Vagina (tissue), 2 donors: Measurements from ENCODE around the gene LRP2BP. TPM values are rescaled to one million over a fixed set of nuclear protein-coding genes. Genes with fewer than 3 reads are reported as not detected.
"Not testable (repeated sequence)": the region's sequence is repeated elsewhere in the genome, so short reads cannot be mapped to it uniquely, and the experiment has no call there.

Experiments
- DNase-seq, 2 donors: peaks; one replicate each; pipeline ENCODE4 v3.0.0-alpha.2; 2017; ENCODE audit errors: extremely low spot score in 2 of 2
- H3K27ac ChIP-seq: fragments of 200-600 bp; sonication (generic); one replicate; pipeline ENCODE4 v1.5.1; 2019
- H3K27me3 ChIP-seq: fragments of 200-600 bp; sonication (generic); one replicate; pipeline ENCODE4 v1.5.1; 2019
- H3K36me3 ChIP-seq, 2 donors: fragments of 200-600 bp; sonication (generic); one replicate each; pipeline ENCODE4 v1.5.1; 2017 to 2019
- H3K4me1 ChIP-seq: fragments of 200-600 bp; sonication (generic); one replicate; pipeline ENCODE4 v1.5.1; 2019
- H3K4me3 ChIP-seq, 2 donors: fragments of 200-600 bp; sonication (generic); 1 replicate in 1 of 2; 2 replicates in 1 of 2; pipeline ENCODE4 v1.5.1; 2016 to 2019
- H3K9me3 ChIP-seq: fragments of 200-600 bp; sonication (generic); one replicate; pipeline ENCODE4 v1.5.1; 2019
- POLR2A ChIP-seq, 2 donors: fragments of 450-650 bp; IDR thresholded peaks; one replicate each; pipeline ENCODE4 v1.6.1; 2017; ENCODE audit warnings: antibody characterized with exemption in 2 of 2, mild to moderate bottlenecking in 2 of 2, moderate library complexity in 2 of 2
- POLR2AphosphoS5 ChIP-seq, 2 donors: sonication (generic); formaldehyde crosslinking; IDR thresholded peaks; one replicate each; pipeline ENCODE4 v1.9.0; 2017; ENCODE audit warnings: antibody characterized with exemption in 2 of 2, mild to moderate bottlenecking in 2 of 2, low read depth in 1 of 2; ENCODE audit not compliant: insufficient read depth in 1 of 2
- intact Hi-C: fragments of 100-400 bp; cut with DNase I; formaldehyde crosslinking; loops from one replicate; pipeline ENCODE4 v1.15.1; 2023
- total RNA-seq: library from RNA; depleted of rRNA; stranded (reverse); fragments of >200 nt; gene quantifications from one replicate; pipeline ENCODE4 v1.2.3, GENCODE V29; 2016
- TF ChIP-seq, protein P1 (sequence below), 3 experiments: fragments of 450-650 bp in 2 of 3; fragments of 200-600 bp in 1 of 3; sonication (generic) in 1 of 3; IDR thresholded peaks; one replicate each; pipeline ENCODE4 v1.5.1; 2017 to 2019; ENCODE audit warnings: antibody characterized with exemption in 3 of 3, mild to moderate bottlenecking in 2 of 3, moderate library complexity in 2 of 3

LRP2BP gene
- total RNA-seq, 1 donor from 2014 or later = 0.49 TPM

DNA sequence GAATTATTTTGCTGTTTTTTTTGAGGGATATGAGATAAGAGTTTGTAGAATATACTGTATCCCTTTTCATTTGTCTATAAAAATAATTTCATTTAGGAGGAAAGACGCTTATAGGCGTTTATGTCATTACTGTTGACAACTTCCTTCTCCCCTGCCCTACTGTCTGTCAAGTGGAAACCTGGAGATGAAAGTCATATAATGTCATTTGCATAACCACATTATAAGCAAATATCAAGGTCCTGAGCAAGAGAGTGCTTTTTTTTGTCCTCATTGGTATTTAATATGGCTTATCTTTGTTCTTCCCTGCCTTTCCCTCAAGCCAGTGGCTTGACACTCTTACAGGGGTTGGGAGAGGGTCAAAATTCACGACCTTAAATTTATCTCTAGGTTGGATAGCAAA is 55.8 kb downstream of the LRP2BP start:
- intact Hi-C loops = no loop called here
- TF ChIP-seq POLR2A (IDR thresholded peaks at IDR 0.05) (no peak), POLR2AphosphoS5 (IDR thresholded peaks at IDR 0.05; ENCODE audit: insufficient read depth in 1 of 2, low read depth in 1 of 2) (no peak)
- TF ChIP-seq, protein P1, sequence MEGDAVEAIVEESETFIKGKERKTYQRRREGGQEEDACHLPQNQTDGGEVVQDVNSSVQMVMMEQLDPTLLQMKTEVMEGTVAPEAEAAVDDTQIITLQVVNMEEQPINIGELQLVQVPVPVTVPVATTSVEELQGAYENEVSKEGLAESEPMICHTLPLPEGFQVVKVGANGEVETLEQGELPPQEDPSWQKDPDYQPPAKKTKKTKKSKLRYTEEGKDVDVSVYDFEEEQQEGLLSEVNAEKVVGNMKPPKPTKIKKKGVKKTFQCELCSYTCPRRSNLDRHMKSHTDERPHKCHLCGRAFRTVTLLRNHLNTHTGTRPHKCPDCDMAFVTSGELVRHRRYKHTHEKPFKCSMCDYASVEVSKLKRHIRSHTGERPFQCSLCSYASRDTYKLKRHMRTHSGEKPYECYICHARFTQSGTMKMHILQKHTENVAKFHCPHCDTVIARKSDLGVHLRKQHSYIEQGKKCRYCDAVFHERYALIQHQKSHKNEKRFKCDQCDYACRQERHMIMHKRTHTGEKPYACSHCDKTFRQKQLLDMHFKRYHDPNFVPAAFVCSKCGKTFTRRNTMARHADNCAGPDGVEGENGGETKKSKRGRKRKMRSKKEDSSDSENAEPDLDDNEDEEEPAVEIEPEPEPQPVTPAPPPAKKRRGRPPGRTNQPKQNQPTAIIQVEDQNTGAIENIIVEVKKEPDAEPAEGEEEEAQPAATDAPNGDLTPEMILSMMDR (IDR thresholded peaks at IDR 0.05) = no peak

DNA sequence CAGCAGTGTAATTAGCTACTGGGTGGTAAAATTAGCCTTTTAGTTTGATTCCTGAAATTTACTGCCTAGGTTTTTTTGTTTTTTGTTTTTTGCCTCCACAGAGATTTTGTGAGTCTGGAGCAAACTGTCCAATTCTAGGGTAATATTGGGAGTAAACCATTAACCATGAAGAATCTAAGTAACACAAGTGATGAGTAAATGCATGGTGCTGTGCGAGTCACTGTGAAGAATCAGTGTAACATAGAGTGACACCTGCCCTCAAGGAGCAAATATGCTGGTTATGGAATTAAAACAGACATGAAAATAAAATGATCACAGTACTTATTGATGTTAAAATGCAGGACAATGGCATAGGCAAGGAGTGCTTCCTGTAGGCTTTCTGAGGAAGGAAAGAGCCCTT is 60.1 kb downstream of the LRP2BP start:
- Histone ChIP-seq H3K27ac (no peak overlapping the region), H3K27me3 (no peaks in the 10 kb centered on the region), H3K9me3 (no peaks in the 10 kb centered on the region), H3K36me3 (peaks cover 0 to 6% of the 10 kb centered on the region in 2 donors), H3K4me3 (no peak overlapping the region), H3K4me1 (no peaks in the 10 kb centered on the region)
- TF ChIP-seq, protein P1 (IDR thresholded peaks at IDR 0.05) = no peak
- intact Hi-C loops = no loop called here
- no peak for DNase-seq

More for the DNA sequence above, 55.8 kb downstream of the LRP2BP start:
- Histone ChIP-seq H3K36me3 (peaks cover 0 to 6% of the 10 kb centered on the region in 2 donors), H3K4me1 (no peaks in the 10 kb centered on the region), H3K9me3 (no peaks in the 10 kb centered on the region), H3K4me3 (no peak overlapping the region), H3K27ac (no peak overlapping the region), H3K27me3 (no peaks in the 10 kb centered on the region)
- DNase-seq = no peak

DNA sequence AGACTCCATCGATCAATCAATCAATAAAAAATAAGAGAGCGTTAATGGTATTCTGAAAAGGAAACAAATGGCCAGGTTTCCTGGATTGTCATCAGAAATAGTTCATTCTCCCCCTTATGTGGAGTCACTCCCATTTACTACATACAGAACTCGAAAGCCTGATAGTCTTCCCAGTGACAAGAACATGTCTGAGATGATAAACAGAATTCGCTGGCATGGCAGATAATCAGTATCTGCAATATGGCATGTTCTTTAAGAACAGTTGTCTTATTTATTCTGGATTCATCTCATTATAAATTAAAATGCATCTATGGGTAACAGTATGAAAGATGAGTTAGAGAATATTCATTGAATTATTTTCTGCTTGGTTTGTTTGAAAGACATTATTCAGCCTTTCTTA is 61.4 kb downstream of the LRP2BP start:
- DNase-seq = no peak
- H3K4me3 ChIP-seq = no peak overlapping the region
- intact Hi-C loops = no loop called here

DNA sequence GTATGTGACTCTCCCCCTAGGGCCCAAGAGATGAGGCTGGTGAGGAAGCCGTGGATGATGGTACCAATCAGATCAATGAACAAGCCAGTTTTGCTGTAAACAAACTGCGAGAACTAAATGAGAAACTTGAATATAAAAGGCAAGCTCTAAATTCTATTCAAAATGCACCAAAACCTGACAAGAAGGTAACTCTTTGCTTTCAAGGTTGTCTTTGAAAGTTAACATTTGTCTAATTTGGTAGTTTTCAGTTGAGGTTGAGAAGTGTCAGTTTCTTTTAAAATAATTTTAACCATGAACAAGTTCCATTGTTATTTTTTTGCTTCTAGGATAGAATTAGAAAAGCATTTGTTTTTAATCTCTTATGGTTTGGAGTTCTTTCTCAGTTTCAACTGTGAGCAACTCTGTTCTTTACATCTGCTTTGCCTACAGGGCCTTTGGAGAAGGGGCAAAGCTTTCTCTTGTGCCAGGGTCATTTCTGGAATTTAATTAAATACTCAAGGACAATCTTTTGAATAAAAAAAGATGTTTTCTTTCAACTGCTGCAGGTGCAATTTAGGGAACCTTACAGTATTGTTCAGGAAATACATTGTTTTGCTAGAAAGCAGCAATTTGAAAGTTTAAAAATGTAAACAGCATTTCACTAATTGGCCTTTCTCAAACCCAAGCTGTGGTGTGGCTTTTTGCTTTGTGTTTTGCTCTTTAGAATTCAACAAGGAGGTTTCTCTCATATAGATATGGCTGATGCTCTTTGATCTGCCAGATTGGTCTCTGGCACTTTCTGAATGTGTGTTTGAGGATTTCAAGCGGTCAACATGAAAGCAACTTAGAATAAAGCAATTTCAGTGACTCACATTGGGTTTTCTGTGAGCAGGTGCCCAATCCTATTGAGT is 62.9 kb downstream of the LRP2BP start:
- no peak for DNase-seq
- no peaks in the 10 kb centered on the region for H3K9me3 ChIP-seq
- TF ChIP-seq, protein P1 (IDR thresholded peaks at IDR 0.05) = no peak
- TF ChIP-seq POLR2A (IDR thresholded peaks at IDR 0.05) (no peak), POLR2AphosphoS5 (IDR thresholded peaks at IDR 0.05; ENCODE audit: insufficient read depth in 1 of 2, low read depth in 1 of 2) (no peak)
- no peaks in the 10 kb centered on the region for H3K36me3 ChIP-seq
- intact Hi-C loops = no loop called here
- H3K4me3 ChIP-seq = no peak overlapping the region
- H3K4me1 ChIP-seq = no peaks in the 10 kb centered on the region
- no peak overlapping the region for H3K27ac ChIP-seq
- H3K27me3 ChIP-seq = no peaks in the 10 kb centered on the region

More for the DNA sequence above, 61.4 kb downstream of the LRP2BP start:
- TF ChIP-seq POLR2AphosphoS5 (IDR thresholded peaks at IDR 0.05; ENCODE audit: insufficient read depth in 1 of 2, low read depth in 1 of 2) = no peak
- TF ChIP-seq, protein P1 (IDR thresholded peaks at IDR 0.05) = no peak
- H3K4me1 ChIP-seq = no peaks in the 10 kb centered on the region
- H3K27me3 ChIP-seq = no peaks in the 10 kb centered on the region
- no peaks in the 10 kb centered on the region for H3K9me3 ChIP-seq
- no peak overlapping the region for H3K27ac ChIP-seq
- H3K36me3 ChIP-seq = peaks cover 0 to 6% of the 10 kb centered on the region in 2 donors

DNA sequence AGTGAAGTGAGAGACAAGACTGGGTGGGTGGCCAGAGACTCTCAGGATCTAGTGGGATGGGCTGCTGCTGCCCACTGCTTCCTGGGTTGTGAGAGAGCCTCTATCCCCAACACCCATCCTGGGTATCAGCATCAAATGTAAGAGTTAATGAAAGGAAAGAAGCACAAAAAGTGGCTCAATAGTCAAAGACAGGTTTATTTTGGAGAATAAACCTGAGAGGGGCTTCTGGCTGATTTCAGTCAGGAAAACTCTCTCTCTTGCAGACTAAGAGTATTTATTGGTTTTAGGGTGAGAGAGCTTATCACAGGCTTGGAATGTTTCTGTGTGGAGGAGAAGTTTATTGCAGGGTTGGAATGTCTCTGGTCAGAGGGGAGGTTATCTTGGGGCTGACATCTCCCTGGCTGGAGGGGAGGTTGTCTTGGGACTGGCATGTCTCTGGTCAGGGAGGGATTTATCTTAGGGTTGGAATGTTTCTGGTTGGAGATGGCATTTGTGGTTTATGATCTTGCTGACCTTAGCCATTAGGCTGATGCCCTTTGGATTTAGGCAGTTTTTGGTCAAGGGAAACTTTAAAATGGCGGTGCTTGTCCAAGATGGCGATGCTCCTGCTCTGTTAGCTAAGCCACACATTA is 65.7 kb downstream of the LRP2BP start:
- H3K27ac ChIP-seq, H3K36me3 ChIP-seq, H3K4me3 ChIP-seq, H3K9me3 ChIP-seq, H3K4me1 ChIP-seq, DNase-seq, H3K27me3 ChIP-seq, intact Hi-C loops: not testable (repeated sequence)
